GM11168 (cell line): ENCODE data around the gene DDA1.

ENCODE experiments used
- in situ Hi-C: fragments of 300-500 bp; cut with MboI; formaldehyde crosslinking; loops from one replicate; pipeline ENCODE4 v1.12.0; 2022; ENCODE audit warnings: low sequenced_read_pairs; ENCODE audit not compliant: unreplicated experiment

DDA1 gene

DNA sequence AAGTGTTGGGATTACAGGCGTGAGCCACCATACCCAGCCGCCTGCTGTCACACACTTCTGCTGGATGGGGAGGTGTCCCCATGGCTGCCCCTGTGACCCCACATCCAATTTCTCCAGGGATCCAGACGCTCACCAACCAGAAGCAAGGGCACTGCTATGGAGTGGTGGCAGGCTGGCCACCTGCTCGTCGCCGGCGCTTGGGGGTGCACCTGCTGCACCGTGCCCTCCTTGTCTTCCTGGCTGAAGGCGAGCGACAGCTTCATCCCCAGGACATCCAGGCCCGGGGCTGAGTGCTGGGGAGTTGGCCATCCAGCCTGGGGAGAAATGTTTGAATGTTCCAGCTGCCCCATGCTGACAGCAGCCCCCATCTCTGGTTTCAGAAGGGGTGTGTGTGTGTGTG, 23.1 kb upstream of the DDA1 start:
- in situ Hi-C loops: no loop called here

DNA sequence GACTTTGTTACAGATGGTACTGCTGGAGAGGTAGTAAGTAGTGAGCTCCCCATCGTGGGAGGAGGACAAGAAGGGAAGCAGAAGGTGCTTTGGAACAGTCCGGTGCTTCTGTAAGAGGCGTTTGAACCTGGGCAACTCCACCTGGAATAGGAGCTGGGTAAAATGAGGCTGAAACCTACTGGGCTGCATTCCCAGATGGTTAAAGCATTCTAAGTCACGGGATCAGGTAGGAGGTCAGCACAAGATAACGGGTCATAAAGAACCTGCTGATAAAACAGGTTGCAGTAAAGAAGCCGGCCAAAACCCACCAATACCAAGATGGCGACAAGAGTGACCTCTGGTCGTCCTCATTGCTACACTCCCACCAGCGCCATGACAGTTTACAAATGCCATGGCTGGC, 22.6 kb upstream of the DDA1 start:
- in situ Hi-C loops: no loop called here

DNA sequence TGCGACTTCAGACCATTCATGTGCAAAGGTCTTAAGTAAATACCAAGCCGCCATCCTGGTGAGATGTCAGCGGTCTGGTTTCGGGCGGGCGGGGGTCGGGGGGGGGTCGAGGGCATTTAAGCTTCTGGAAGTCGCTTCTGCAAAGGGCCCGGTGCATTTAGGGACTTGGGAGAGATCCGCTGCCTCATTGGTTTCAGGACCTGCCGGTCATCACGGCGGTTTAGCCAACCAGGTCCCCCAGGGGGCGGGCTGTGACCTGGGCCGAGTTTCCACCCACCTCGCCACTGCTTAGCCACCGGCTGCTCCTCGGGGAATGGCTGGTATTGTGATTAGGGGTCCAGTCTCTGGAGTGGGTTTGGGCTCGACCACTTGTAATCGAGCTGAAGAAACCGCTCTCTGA, 19.9 kb upstream of the DDA1 start:
- in situ Hi-C loops: no loop called here

DNA sequence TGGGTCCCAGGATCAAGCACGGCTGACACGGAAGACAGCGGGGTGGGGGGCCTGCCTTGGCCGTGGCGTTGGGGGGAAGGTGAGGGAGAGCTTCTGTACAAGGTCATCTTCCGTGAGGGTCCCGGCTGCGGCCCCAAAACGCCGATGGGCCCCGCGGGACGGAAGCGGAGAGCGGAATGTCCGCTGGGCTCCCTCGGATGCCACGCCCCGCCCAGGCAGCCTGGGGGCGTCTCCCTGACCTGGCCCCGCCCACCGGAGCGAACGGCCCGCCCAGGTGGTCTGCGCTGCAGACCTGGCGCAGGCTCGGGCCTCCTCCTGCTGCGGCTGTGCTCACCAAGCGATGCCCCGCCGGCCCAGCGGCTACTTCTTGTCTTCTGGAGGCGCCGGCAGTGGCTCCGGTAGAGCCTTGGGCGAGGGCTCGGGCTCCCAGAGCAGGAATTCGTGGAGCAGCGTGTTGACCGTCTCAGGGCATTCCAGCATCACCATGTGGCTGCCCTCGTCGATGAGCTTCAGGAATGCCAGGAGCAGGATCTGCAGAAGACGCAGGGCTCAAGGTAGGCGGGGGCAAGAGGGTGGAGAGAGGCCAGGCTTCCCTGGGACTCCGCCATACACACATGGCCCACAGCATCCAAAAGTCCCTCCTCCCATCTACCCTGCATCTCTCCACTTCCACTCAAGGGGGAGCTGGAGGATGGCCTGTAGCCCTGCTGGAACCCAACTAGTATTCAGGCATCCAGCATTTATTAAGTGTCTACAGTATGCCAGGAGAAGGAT, 16.9 kb upstream of the DDA1 start:
- in situ Hi-C loops: no loop called here

- in situ Hi-C loops: no loop called here
These were observed 15.8 kb upstream of the DDA1 start for GRCh38 chr19:17293605-17294004.

GRCh38 chr19:17294051-17294891, 15.1 kb upstream of the DDA1 start:
- in situ Hi-C loops: no loop called here

DNA sequence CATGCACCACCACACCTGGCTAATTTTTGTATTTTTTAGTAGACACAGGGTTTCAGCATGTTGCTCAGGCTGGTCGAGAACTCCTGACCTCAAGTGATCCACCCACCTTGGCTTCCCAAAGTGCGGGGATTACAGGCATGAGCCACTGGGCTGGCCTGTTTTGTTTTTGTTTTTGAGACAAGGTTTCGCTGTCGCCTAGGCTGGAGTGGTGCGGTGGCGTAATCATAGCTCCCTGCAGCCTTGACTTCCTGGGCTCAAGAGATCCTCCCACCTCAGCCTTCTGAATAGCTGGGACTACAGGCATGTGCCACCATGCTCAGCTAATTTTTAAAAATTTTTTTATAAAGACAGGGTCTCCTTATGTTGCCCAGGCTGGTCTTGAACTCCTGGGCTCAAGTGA, 13.8 kb upstream of the DDA1 start:
- in situ Hi-C loops: loop anchor here (5.0 kb wide), 1 partner anchor 228 kb away; no protein-coding TSS in a partner anchor

- in situ Hi-C loops: loop anchor here (5.0 kb wide), 1 partner anchor 229 kb away; no protein-coding TSS in a partner anchor
These were observed 13.1 kb upstream of the DDA1 start for GRCh38 chr19:17296273-17296672.

GRCh38 chr19:17296976-17297375, 12.4 kb upstream of the DDA1 start:
- in situ Hi-C loops: loop anchor here (5.0 kb wide), 1 partner anchor 230 kb away; no protein-coding TSS in a partner anchor

GRCh38 chr19:17300992-17301619, 8.3 kb upstream of the DDA1 start:
- in situ Hi-C loops: no loop called here

- in situ Hi-C loops: no loop called here
These were observed 6.8 kb upstream of the DDA1 start for GRCh38 chr19:17302391-17303166.

GRCh38 chr19:17303167-17303939, 6.0 kb upstream of the DDA1 start, which contains the start of gene ABHD8:
Gene ABHD8 (minus strand): TSS chr19:17303425. CDS start chr19:17301616, 1,809 bp downstream.
- in situ Hi-C loops: no loop called here

DNA sequence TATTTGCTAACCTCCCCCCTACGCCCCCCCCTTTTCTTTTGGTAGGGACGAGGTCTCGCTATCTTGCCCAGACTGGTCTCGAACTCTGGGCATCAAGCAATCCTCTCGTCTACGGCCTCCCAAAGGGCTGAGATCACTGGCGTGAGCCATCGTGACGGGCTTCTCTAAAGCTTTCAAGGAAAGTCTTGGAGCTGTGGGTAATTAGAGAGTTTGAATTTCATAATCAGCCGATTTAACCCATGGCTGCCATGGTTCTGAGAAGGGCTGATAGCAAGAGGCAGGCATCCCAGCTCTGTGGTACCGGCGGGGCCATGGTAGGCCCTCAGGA, 5.5 kb upstream of the DDA1 start:
- in situ Hi-C loops: no loop called here

DNA sequence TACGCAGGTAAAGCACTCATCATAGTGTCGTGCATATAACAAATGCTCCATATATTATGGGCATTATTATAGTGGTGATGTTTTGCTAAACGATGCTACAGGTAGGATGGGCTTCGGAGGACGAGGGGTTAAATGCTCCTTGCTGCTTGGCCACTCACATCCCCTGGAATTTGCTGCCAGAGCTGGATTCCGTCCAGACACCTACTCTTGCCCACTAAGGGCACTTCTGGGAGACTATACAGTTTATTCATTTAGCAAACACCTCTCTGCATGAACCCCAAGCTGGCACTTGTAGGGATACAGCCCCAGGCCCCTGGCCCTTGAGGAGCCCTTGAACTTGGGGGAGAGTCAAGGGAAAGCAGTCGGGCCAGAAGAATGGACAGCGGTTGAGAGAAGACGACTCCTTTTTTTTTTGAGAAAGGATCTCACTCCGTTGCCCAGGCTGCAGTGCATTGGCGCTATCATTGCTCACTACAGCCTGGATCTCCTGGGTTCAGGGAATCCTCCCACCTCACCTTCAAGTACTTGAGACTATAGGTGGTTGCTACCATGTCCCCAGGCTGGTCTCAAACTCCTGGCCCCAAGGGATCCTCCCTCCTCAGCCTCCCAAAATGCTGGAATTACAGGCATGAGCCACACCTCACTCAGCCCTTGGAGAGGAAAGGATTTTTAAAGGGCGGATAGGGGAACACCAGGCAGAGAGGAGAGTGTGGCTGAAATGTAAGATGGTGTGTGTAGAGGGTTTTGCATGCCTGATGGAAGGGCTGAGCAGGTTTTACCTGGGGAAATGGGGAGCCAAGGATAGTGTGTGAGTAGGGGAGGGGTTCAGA, 4.8 kb upstream of the DDA1 start:
- in situ Hi-C loops: no loop called here

GRCh38 chr19:17305216-17305516, 4.2 kb upstream of the DDA1 start:
- in situ Hi-C loops: no loop called here

DNA sequence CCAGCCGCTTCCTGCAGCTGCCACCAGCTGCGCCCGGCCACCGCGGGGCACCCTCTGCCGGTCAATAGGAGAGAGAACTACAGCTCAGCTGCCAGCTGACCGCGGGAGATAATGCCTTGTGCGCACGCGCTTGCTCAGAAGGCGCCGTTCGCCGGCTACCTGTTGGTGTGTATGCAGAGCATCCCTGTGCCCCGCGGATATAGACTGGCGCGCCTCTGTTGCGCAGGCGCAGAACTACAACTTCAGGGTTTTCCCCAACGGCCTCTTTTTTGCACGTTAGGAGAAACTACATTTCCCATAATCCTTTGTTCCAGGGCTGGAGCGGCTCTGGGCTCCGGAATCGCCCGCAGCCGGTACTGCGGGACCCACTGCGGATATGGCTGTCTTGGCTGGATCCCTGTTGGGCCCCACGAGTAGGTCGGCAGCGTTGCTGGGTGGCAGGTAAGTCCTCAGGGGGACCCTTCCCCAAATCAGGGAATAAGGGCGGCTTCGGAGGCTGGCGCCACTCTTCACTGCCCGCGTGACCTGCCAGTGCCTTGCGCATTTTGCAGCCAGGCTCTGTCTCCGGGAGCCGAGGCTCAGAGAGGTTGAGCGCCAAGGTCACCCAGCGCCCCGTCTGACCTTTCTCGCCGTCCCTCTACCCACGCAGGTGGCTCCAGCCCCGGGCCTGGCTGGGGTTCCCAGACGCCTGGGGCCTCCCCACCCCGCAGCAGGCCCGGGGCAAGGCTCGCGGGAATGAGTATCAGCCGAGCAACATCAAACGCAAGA, 3.7 kb upstream of the DDA1 start, which contains the start of gene MRPL34:
Gene MRPL34 (plus strand): TSS at position 356 of the 768 bp plus-strand sequence. CDS start 21 bp downstream, at position 377.
- in situ Hi-C loops: no loop called here

DNA sequence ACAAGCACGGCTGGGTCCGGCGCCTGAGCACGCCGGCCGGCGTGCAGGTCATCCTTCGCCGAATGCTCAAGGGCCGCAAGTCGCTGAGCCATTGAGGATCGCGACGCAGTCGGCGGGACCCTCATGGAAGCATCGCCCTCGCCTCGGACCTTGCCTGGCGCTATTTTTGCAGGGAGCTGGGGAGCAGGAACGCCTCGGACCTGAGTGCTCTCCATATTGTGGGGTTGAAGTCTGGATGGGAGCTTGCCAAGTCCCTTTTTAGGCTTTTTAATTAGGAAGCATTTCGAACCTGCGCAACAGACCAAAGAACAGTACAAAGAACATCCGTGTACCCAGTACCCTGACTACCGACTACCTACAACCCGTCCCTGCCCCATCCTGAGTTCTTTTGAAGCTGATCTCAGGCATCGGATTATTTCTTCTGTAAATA, 3.1 kb upstream of the DDA1 start:
- in situ Hi-C loops: no loop called here

DNA sequence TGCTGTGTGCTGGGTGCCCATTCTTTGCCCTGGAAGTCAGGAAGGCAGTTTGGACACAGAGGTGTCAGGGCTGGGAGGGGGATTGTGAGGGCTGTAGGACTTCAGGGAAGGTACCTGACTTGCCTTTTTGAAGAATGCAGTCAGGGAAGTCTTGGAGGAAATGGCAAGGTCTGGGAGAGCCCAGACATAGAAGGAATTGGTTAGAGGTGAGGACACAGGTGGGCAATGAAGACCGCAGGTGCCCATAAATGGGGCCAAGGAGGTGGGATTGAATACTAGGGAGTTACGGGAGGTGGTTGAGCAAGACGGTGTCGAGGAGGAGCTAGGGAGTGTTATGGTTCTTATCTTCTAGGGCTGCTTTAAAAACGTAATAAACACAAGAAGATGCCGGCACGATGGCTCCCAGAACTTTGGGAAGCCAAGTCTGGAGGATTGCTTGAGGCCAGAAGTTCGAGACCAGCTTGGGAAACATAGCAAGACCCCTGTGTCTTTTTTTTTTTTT, 1.4 kb upstream of the DDA1 start:
- in situ Hi-C loops: no loop called here
